SU-DHL-6 (cell line): Measurements from ENCODE around the gene IL22.

Experiments used
- H2AFZ ChIP-seq: fragments of 200-600 bp; sonication (generic); 2 replicates; pipeline ENCODE4 v1.6.1; 2014; ENCODE audit warnings: low read depth, mild to moderate bottlenecking, moderate library complexity, mixed read lengths, antibody characterized with exemption, low read length; ENCODE audit not compliant: severe bottlenecking
- H3F3A ChIP-seq: fragments of 200-600 bp; shearing (Covaris generic); 2 replicates; pipeline ENCODE4 v1.6.0; 2016; ENCODE audit warnings: antibody characterized with exemption, mild to moderate bottlenecking; ENCODE audit not compliant: insufficient read depth
- H3K27ac ChIP-seq: fragments of 200-600 bp; sonication (generic); 2 replicates; pipeline ENCODE4 v1.5.1; 2016; ENCODE audit warnings: low read depth, mild to moderate bottlenecking, low read length, moderate library complexity, mixed read lengths
- H3K27me3 ChIP-seq: fragments of 200-600 bp; sonication (generic), shearing (Covaris generic); 2 replicates; pipeline ENCODE4 v1.6.0; 2014; ENCODE audit warnings: mild to moderate bottlenecking, low read length
- H3K36me3 ChIP-seq: fragments of 200-600 bp; sonication (generic); 2 replicates; pipeline ENCODE4 v1.6.1; 2014; ENCODE audit warnings: mild to moderate bottlenecking, low read length, mixed read lengths
- H3K4me2 ChIP-seq: fragments of 300-600, 200-600 bp; shearing (Covaris generic), sonication (generic); 2 replicates; pipeline ENCODE4 v1.6.0; 2014; ENCODE audit warnings: low read length, low read depth, mild to moderate bottlenecking; ENCODE audit not compliant: poor library complexity, severe bottlenecking
- H3K4me3 ChIP-seq: fragments of 200-600 bp; sonication (generic); 2 replicates; pipeline ENCODE4 v1.5.1; 2014; ENCODE audit warnings: antibody characterized with exemption, low read length, mild to moderate bottlenecking, mixed read lengths; ENCODE audit not compliant: insufficient read depth, poor library complexity, severe bottlenecking
- H3K79me2 ChIP-seq: fragments of 200-600 bp; sonication (generic); 2 replicates; pipeline ENCODE4 v1.6.1; 2014; ENCODE audit warnings: mild to moderate bottlenecking, low read length, moderate library complexity; ENCODE audit not compliant: insufficient read depth
- H3K9ac ChIP-seq: fragments of 200-600 bp; sonication (generic); 2 replicates; pipeline ENCODE4 v1.7.0; 2014; ENCODE audit warnings: mild to moderate bottlenecking, low read length
- H3K9me2 ChIP-seq: fragments of 200-600 bp; sonication (generic); replicated peaks from 2 replicates; pipeline ENCODE4 v1.6.1; 2014; ENCODE audit warnings: low read length; ENCODE audit not compliant: insufficient read depth
- H3K9me3 ChIP-seq: fragments of 200-600 bp; sonication (generic); 2 replicates; pipeline ENCODE4 v1.6.1; 2014; ENCODE audit warnings: low read length, mixed read lengths; ENCODE audit not compliant: insufficient read depth
- H4K20me1 ChIP-seq: fragments of 200-600 bp; sonication (generic); 2 replicates; pipeline ENCODE4 v1.6.1; 2014; ENCODE audit warnings: low read depth, mild to moderate bottlenecking, antibody characterized with exemption, low read length, moderate library complexity, mixed read lengths
- EZH2phosphoT487 ChIP-seq: fragments of 200-600 bp; sonication (generic), shearing (Covaris generic); conservative IDR thresholded peaks from 2 replicates; pipeline ENCODE4 v1.6.1; 2018; ENCODE audit warnings: mild to moderate bottlenecking, antibody characterized with exemption, low read length, moderate library complexity, mixed read lengths
- TF ChIP-seq, protein P1 (sequence below): fragments of 200-600 bp; sonication (generic); IDR thresholded peaks from one replicate; pipeline ENCODE4 v1.5.1; 2017; ENCODE audit warnings: antibody characterized with exemption, mild to moderate bottlenecking, low read length, moderate library complexity; ENCODE audit not compliant: insufficient read depth, poor library complexity, severe bottlenecking

Gene IL22

DNA sequence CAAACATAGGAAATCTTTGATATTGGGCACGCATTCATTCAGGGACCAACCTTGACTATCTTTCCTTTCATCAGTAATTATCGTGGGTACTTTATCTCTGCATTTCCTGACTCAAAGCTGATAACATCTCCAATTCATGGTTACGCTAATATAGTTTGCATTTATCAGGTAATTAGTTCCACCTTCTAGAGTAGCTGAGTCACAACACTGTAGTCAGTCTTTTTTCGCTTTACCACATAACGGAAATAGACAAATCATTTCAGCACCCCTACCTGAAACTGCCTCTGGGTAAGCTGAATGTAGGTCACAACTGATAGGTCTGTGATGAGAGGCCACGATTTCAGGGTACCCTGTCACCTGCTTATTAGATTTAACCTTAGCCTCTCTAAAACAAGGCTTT, 36.7 kb upstream of the IL22 start:
- no peak overlapping the region for H3K27ac ChIP-seq
- no peak overlapping the region for H3K4me2 ChIP-seq
- H3K9ac ChIP-seq, result no peak overlapping the region
- H3K36me3 ChIP-seq, result peaks cover 10% of the 10 kb centered on the region; the same call in 1 of the 2 replicates
- H2AFZ ChIP-seq, result no peak overlapping the region
- H3K4me3 ChIP-seq, result no peak overlapping the region
- H3K79me2 ChIP-seq, result no peaks in the 10 kb centered on the region
- H3K9me3 ChIP-seq, result no peaks in the 10 kb centered on the region
- H3K9me2 ChIP-seq, result no peaks in the 10 kb centered on the region
- no peak for TF ChIP-seq EZH2phosphoT487
- TF ChIP-seq, protein P1, sequence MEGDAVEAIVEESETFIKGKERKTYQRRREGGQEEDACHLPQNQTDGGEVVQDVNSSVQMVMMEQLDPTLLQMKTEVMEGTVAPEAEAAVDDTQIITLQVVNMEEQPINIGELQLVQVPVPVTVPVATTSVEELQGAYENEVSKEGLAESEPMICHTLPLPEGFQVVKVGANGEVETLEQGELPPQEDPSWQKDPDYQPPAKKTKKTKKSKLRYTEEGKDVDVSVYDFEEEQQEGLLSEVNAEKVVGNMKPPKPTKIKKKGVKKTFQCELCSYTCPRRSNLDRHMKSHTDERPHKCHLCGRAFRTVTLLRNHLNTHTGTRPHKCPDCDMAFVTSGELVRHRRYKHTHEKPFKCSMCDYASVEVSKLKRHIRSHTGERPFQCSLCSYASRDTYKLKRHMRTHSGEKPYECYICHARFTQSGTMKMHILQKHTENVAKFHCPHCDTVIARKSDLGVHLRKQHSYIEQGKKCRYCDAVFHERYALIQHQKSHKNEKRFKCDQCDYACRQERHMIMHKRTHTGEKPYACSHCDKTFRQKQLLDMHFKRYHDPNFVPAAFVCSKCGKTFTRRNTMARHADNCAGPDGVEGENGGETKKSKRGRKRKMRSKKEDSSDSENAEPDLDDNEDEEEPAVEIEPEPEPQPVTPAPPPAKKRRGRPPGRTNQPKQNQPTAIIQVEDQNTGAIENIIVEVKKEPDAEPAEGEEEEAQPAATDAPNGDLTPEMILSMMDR, result no peak
- no peaks in the 10 kb centered on the region for H3F3A ChIP-seq
- no peaks in the 10 kb centered on the region for H3K27me3 ChIP-seq
- no peaks in the 10 kb centered on the region for H4K20me1 ChIP-seq

GRCh38 chr12:68287106-68287505, 33.7 kb upstream of the IL22 start:
- Histone ChIP-seq H3K9me3 (no peaks in the 10 kb centered on the region), H3K4me2 (no peak overlapping the region), H3K27me3 (no peaks in the 10 kb centered on the region), H3K9ac (no peak overlapping the region), H2AFZ (no peak overlapping the region), H3K9me2 (no peaks in the 10 kb centered on the region), H3F3A (no peaks in the 10 kb centered on the region), H3K79me2 (no peaks in the 10 kb centered on the region), H3K27ac (no peak overlapping the region), H3K36me3 (no peaks in the 10 kb centered on the region), H4K20me1 (no peaks in the 10 kb centered on the region), H3K4me3 (no peak overlapping the region)
- no peak for TF ChIP-seq EZH2phosphoT487
- TF ChIP-seq, protein P1, result no peak

DNA sequence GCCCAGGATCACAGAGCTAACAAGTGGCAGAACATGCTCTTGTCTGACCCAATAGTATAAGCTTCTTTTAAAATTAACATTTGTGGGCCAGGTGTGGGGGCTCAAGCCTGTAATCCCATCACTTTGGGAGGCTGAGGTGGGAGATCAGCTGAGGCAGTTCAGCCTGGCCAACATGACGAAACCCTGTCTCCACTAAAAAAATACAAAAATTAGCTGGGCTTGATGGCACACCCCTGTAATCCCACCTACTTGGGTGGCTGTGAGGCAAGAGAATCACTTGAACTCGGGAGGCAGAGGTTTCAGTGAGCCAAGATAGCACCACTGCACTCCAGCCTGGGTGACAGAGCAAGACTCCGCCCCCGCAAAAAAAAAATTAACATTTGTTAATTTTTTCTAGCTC, 33.0 kb upstream of the IL22 start:
- no peak overlapping the region for H3K27ac ChIP-seq

More for the DNA sequence above, 33.0 kb upstream of the IL22 start:
- no peaks in the 10 kb centered on the region for H3F3A ChIP-seq
- H4K20me1 ChIP-seq, result no peaks in the 10 kb centered on the region
- no peaks in the 10 kb centered on the region for H3K36me3 ChIP-seq
- no peak overlapping the region for H3K4me2 ChIP-seq
- H3K79me2 ChIP-seq, result no peaks in the 10 kb centered on the region
- H3K9me3 ChIP-seq, result no peaks in the 10 kb centered on the region
- H2AFZ ChIP-seq, result no peak overlapping the region
- no peaks in the 10 kb centered on the region for H3K9me2 ChIP-seq
- no peak overlapping the region for H3K9ac ChIP-seq
- no peaks in the 10 kb centered on the region for H3K27me3 ChIP-seq
- H3K4me3 ChIP-seq, result no peak overlapping the region
- TF ChIP-seq, protein P1, result no peak
- no peak for TF ChIP-seq EZH2phosphoT487
